Brain microvascular endothelial cell (primary cell): ENCODE measurements around the gene AGPS.
A peak's percentile ranks its signal among the peaks of the same experiment; 100 is the strongest.
"Not testable (repeated sequence)": the region's sequence is repeated elsewhere in the genome, so short reads cannot be mapped to it uniquely, and the experiment has no call there.

Experiments used
- DNase-seq: peaks from one replicate; pipeline ENCODE4 v3.0.0-alpha.2; 2020
- H3K27ac ChIP-seq: fragments of 250-450 bp; sonication (Bioruptor Pico); 2 replicates; pipeline ENCODE4 v1.5.1; 2020; ENCODE audit warnings: mild to moderate bottlenecking, moderate library complexity
- H3K27me3 ChIP-seq: fragments of 250-450 bp; sonication (Bioruptor Pico); replicated peaks from 2 replicates; pipeline ENCODE4 v1.5.1; 2020; ENCODE audit warnings: mild to moderate bottlenecking
- H3K36me3 ChIP-seq: fragments of 250-450 bp; sonication (Bioruptor Pico); replicated peaks from 2 replicates; pipeline ENCODE4 v1.5.1; 2020; ENCODE audit warnings: mild to moderate bottlenecking
- H3K4me3 ChIP-seq: 2 replicates; pipeline ENCODE4 v1.5.1; 2011; ENCODE audit warnings: low read depth, mild to moderate bottlenecking, control low read depth, low read length, moderate library complexity
- in situ Hi-C: cut with HindIII; loops from 2 replicates; pipeline ENCODE4 v1.10.0; 2017; ENCODE audit warnings: low sequenced_read_pairs, low pct_ligation_motif_present
- TF ChIP-seq, protein P1 (sequence below): IDR thresholded peaks from 2 replicates; pipeline ENCODE4 v1.5.1; 2011; ENCODE audit warnings: low read depth, mild to moderate bottlenecking, moderate library complexity, low read length, control low read depth, inconsistent platforms; ENCODE audit errors: missing control alignments

Gene AGPS

DNA sequence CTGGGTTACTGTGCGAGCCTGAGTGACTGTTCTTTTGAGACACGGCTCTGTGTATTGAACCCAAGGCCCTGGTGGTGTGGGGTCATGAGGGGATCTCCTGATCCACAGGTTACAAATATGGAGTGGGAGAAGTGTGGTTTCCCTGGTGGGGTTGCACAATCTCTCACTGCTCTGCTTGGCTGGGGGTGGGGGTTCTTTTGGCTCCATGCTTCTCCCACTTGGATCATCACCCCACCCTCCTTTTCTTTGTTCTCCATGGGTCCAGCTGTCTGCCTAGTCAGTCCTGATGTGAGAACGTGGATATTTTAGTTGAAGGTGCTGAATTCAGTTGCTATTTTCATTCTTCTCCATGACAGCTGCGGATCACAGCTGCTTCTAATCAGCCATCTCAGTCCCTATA lies 37.8 kb downstream of the AGPS start:
- H3K27me3 ChIP-seq, result no peaks in the 10 kb centered on the region
- no peak for DNase-seq
- no peaks in the 10 kb centered on the region for H3K36me3 ChIP-seq
- H3K27ac ChIP-seq, result peak overlapping the region; percentile 3
- in situ Hi-C loops, result no loop called here
- TF ChIP-seq, protein P1, sequence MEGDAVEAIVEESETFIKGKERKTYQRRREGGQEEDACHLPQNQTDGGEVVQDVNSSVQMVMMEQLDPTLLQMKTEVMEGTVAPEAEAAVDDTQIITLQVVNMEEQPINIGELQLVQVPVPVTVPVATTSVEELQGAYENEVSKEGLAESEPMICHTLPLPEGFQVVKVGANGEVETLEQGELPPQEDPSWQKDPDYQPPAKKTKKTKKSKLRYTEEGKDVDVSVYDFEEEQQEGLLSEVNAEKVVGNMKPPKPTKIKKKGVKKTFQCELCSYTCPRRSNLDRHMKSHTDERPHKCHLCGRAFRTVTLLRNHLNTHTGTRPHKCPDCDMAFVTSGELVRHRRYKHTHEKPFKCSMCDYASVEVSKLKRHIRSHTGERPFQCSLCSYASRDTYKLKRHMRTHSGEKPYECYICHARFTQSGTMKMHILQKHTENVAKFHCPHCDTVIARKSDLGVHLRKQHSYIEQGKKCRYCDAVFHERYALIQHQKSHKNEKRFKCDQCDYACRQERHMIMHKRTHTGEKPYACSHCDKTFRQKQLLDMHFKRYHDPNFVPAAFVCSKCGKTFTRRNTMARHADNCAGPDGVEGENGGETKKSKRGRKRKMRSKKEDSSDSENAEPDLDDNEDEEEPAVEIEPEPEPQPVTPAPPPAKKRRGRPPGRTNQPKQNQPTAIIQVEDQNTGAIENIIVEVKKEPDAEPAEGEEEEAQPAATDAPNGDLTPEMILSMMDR, result no peak
- H3K4me3 ChIP-seq, result no peak overlapping the region

DNA sequence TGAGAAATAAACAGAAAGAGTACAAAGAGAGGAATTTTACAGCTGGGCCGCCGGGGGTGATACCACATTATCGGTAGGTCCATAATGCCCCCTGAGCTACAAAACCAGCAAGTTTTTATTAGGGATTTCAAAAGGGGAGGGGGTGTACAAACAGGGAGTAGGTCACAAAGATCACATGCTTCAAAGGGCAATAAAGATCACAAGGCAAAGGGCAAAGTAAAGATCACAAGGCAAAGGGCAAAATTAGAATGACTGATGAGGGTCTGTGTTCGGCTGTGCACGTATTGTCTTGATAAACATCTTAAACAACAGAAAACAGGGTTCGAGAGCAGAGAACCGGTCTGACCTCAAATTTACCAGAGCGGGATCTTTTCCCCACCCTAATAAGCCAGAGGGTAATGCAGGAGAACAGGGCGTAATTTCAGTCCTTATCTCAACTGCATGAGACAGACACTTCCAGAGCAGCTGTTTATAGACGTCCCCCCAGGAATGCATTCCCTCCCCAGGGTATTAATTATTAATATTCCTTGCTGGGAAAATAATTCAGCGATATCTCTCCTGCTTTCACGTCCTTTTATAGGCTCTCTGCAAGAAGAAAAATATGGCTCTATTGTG lies 38.6 kb downstream of the AGPS start:
- H3K36me3 ChIP-seq, DNase-seq, H3K27me3 ChIP-seq, in situ Hi-C loops, H3K4me3 ChIP-seq, H3K27ac ChIP-seq: not testable (repeated sequence)

DNA sequence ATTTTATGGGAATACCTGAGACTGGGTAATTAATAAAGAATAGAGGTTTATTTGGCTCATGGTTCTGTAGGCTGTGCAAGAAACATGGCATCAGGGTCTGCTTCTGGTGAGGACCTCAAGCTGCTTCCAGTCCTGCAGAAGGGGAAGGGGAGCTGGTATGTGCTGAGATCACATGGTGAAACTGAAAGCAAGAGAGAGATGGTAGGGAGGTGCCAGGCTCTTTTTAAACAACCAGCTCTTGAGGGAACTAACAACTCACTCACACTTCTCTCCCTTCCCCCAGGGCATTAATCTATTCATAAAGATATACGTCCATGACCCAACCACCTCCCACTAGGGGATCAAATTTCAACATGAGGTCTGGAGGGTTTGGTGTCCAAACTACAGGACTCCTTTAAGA lies 40.1 kb downstream of the AGPS start:
- in situ Hi-C loops, result no loop called here
- TF ChIP-seq, protein P1, result no peak
- Histone ChIP-seq H3K4me3 (no peak overlapping the region), H3K27ac (no peak overlapping the region), H3K36me3 (no peaks in the 10 kb centered on the region), H3K27me3 (no peaks in the 10 kb centered on the region)
- no peak for DNase-seq

DNA sequence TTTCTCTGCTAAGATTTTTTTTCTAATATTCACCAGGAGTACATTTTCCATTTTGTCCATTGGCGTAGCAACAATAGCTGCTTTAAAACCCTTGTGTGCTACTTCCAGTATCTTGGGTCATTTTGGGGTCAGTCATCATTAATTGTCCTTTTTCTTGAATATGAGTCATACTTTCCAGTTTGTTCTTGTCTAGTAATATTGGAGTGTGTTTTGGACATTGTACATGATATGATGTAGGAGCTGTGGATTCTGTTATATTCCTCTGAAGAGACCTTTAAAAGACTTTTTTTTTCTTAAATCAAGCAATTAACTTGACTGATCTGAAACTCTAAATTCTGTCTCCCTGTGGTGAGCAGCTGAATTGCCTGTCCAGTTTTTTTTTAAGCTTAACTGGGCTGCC lies 40.8 kb downstream of the AGPS start:
- Histone ChIP-seq H3K27ac (no peak overlapping the region), H3K36me3 (no peaks in the 10 kb centered on the region), H3K27me3 (no peaks in the 10 kb centered on the region), H3K4me3 (no peak overlapping the region)
- TF ChIP-seq, protein P1, result no peak
- in situ Hi-C loops, result no loop called here
- DNase-seq, result no peak

DNA sequence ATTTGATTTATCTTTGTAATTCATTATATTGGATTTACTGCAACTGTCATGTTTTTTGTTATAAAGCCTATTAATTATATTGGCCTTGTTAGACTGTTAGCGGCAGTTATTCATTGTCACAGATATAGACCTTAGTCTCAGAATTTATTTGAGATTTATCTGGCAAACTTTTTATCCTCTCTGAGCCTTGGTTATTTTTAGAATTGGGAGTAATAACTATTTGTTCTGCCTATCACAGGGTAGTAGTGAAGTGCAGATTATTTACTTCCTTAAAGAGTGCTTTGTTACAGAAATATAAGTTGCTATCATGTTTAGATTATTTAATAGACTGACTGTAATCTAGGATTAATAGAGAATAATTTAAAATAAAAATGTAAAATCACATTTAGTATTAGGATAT lies 41.9 kb downstream of the AGPS start:
- DNase-seq, result no peak
- H3K4me3 ChIP-seq, result no peak overlapping the region
- TF ChIP-seq, protein P1, result no peak
- H3K27me3 ChIP-seq, result no peaks in the 10 kb centered on the region
- no peaks in the 10 kb centered on the region for H3K36me3 ChIP-seq
- in situ Hi-C loops, result no loop called here
- no peak overlapping the region for H3K27ac ChIP-seq

DNA sequence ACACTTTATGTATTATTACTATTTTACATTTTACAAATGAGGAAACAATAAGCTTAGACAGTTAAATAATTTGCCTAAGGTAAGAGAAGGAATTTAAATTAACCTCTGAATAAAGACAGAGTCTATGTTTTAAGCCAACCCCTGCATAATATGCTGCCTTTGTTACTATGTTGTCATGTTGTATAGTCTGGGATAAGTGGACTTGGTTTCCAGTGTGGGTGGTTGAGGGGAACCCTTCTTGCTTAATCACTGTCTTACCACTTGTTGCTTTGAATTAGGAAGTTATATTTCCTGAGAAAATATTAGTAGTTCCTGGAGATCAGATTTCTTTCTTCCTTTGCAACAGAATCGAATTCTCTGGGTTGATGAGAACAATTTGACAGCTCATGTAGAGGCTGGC lies 52.6 kb downstream of the AGPS start:
- Histone ChIP-seq H3K27me3 (no peaks in the 10 kb centered on the region), H3K4me3 (no peak overlapping the region), H3K27ac (no peak overlapping the region), H3K36me3 (no peaks in the 10 kb centered on the region)
- DNase-seq, result no peak
- in situ Hi-C loops, result no loop called here
- TF ChIP-seq, protein P1, result no peak
